Hepatocyte (in vitro differentiated cells): ENCODE results near the gene MVB12B.

Experiments
- EZH2 ChIP-seq: fragments of 200-600 bp; sonication (generic); IDR thresholded peaks from 2 replicates; pipeline ENCODE4 v1.6.1; 2016; ENCODE audit warnings: antibody characterized with exemption, mild to moderate bottlenecking, borderline replicate concordance
- TF ChIP-seq, protein P1 (sequence below): fragments of 200-600 bp; sonication (generic); IDR thresholded peaks from 2 replicates; pipeline ENCODE4 v1.5.1; 2016; ENCODE audit warnings: antibody characterized with exemption, mild to moderate bottlenecking; ENCODE audit not compliant: poor library complexity

DNA sequence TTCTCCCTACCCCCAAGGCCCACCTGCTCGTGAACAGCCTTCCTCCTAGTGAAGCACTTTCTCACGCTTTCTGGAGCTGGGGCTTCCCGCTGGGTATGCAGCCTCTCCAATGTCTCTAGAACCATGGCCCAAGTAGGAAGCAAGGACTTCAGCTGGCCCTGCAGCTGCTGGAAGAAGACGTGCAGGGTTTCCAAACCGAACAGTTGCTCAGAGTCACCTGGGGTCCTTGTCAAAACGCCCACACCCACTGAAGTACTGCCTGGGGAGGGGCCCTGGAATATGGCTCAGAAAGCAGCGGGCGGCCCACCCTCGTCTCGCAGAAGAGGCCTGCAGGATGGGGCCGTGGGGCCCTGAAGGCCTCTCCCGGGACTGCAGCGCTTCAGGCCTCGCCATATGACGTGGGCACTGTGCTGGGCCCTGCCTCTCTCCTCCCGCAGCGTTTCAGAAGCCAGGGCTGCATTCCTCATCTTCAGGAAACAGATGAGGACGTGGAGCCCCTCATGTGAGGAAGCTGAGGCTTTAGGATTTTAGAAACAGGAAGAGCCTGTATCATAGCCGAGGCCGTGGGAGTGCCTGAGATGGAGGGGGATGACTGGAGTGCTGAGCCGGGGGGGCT lies 171.1 kb downstream of the MVB12B start:
- TF ChIP-seq, protein P1, sequence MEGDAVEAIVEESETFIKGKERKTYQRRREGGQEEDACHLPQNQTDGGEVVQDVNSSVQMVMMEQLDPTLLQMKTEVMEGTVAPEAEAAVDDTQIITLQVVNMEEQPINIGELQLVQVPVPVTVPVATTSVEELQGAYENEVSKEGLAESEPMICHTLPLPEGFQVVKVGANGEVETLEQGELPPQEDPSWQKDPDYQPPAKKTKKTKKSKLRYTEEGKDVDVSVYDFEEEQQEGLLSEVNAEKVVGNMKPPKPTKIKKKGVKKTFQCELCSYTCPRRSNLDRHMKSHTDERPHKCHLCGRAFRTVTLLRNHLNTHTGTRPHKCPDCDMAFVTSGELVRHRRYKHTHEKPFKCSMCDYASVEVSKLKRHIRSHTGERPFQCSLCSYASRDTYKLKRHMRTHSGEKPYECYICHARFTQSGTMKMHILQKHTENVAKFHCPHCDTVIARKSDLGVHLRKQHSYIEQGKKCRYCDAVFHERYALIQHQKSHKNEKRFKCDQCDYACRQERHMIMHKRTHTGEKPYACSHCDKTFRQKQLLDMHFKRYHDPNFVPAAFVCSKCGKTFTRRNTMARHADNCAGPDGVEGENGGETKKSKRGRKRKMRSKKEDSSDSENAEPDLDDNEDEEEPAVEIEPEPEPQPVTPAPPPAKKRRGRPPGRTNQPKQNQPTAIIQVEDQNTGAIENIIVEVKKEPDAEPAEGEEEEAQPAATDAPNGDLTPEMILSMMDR, result no peak
- TF ChIP-seq EZH2, result no peak
